Measurements from ENCODE around the gene TGOLN2.

TGOLN2 gene

DNA sequence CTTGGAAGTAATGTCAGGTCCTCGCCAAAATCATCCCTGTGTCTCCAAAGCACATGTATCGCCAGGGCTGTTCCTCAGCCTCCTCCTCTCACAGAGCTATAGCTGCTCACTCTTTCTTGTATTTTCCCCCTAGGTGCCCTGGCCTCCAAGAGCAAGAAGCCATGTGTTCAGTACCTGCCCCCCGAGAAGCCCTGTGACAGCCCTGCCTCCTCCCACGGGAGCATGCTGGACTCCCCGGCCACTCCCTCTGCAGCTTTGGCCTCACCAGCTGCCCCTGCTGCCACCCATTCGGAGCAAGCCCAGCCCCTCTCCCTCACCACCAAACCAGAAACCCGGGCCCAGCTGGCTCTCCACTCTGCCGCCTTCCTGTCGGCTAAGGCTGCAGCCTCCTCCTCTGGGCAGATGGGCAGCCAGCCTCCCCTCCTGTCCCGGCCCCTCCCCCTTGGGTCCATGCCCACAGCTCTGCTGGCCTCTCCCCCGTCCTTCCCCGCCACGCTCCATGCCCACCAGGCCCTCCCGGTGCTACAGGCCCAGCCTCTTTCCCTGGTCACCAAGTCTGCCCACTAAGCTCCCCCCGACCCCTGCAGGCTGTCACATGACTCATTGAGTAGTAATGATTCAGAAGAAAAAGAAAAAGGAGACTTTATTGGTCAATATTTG is 18.8 kb downstream of the TGOLN2 start:
- Mint-ChIP-seq H3K4me1 (peaks cover 37% of the 10 kb centered on the region), H3K27ac (peak overlapping the region; percentile 82)

DNA sequence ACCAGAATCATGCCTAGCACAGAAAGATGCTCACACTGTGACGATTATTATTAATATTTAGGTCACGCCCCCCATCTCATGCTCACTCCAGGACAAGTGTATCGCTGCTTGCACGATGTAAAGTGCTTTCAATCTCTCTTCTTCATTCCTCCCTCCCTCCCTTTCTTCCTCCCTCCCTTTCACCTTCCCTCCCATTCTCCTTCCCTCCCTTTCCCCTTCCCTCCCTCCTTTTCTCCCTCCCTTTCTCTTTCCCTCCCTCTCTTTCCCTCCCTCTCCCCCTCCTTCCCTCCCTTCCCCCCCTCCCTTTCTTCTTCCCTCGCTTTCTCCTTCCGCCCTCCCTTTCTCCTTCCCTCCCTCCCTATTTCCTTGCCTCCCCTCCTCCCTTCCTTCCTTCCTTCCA is 19.6 kb downstream of the TGOLN2 start:
- Mint-ChIP-seq H3K27ac (no peak overlapping the region), H3K4me3 (no peak overlapping the region), H3K27me3 (peaks cover 27% of the 10 kb centered on the region), H3K9me3 (no peaks in the 10 kb centered on the region), H3K4me1 (peaks cover 37% of the 10 kb centered on the region), H3K36me3 (peaks cover 14% of the 10 kb centered on the region)
- no peak for DNase-seq
- CTCF ChIA-PET: interaction anchor here (1.9 kb wide), 1 partner anchor 42 kb away, joined by 8 read pairs; no protein-coding TSS in a partner anchor

More for the DNA sequence above, 18.8 kb downstream of the TGOLN2 start:
- Mint-ChIP-seq H3K27me3 (peaks cover 19% of the 10 kb centered on the region), H3K36me3 (peaks cover 21% of the 10 kb centered on the region), H3K4me3 (peak overlapping the region; percentile 49), H3K9me3 (no peaks in the 10 kb centered on the region)
- no peak for DNase-seq
- CTCF ChIA-PET: interaction anchor here (1.0 to 2.8 kb wide), 6 partner anchors 9 to 383 kb away, joined by 3 to 47 read pairs (median 4); no protein-coding TSS in a partner anchor

DNA sequence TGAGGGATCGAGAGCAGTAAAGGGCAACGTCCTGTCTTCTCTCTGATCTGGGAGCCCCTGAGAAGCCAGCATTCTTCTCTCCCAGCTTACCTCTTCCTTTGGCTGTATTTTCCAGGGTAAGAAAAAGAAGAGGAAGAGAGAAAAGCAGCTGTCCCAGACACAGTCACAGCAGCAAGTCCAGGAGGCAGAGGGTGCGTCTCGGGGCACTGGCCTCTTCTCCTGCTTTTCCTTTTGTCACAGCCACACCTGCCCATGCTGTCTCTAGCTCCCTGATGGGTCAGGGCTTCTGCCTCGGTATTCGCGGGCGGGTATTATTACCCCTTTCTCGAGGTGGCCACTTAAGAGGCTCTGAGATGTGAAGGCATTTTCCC is 20.3 kb downstream of the TGOLN2 start:
- peaks cover 37% of the 10 kb centered on the region for H3K4me1 Mint-ChIP-seq
- H3K4me3 Mint-ChIP-seq: no peak overlapping the region
- no peak for DNase-seq
- no peaks in the 10 kb centered on the region for H3K9me3 Mint-ChIP-seq
- H3K36me3 Mint-ChIP-seq: peaks cover 14% of the 10 kb centered on the region
- H3K27me3 Mint-ChIP-seq: peaks cover 34% of the 10 kb centered on the region
- no peak overlapping the region for H3K27ac Mint-ChIP-seq
- CTCF ChIA-PET: no interaction called here

DNA sequence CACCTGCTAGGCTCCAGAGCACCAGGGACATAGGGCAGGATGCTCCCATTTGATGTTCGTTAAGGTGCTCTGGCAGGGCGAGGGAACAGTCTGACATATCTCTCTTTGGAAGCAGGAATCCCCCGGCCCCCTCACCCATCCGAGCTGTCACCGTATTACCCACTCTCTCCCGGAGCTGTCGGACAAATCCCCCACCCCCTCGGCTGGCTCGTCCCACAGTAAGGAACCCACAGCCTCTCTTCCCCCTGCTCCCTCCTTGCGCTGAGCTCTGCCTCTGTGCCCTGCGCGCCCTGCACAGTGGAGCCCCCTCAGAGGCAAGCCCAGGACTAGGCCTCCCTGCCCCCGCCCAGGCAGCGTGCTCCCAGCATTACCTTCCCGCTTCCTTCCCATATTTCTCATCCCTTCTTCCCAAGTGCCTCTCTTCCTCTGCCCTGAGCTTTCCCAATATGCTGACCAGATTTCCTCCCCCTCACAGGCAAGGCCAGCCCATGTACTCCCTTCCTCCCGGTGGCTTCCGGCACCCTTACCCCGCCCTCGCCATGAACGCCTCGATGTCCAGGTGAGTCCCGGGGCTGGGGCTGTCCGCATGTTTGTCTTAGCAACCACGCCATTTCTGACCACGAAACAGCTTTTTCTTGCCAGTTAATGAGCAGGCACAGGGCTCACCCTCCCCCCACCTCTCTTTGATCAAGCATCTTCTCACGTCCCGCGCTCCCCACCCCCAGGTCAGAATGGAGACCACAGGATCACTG is 23.8 kb downstream of the TGOLN2 start:
- peaks cover 51% of the 10 kb centered on the region for H3K27me3 Mint-ChIP-seq
- H3K36me3 Mint-ChIP-seq: peaks cover 4% of the 10 kb centered on the region
- H3K4me1 Mint-ChIP-seq: peaks cover 16% of the 10 kb centered on the region
- H3K4me3 Mint-ChIP-seq: no peak overlapping the region
- H3K9me3 Mint-ChIP-seq: no peaks in the 10 kb centered on the region
- no peak for DNase-seq
- H3K27ac Mint-ChIP-seq: no peak overlapping the region
- CTCF ChIA-PET: interaction anchor here (1.4 kb wide), 1 partner anchor 21 kb away, joined by 3 read pairs; no protein-coding TSS in a partner anchor

DNA sequence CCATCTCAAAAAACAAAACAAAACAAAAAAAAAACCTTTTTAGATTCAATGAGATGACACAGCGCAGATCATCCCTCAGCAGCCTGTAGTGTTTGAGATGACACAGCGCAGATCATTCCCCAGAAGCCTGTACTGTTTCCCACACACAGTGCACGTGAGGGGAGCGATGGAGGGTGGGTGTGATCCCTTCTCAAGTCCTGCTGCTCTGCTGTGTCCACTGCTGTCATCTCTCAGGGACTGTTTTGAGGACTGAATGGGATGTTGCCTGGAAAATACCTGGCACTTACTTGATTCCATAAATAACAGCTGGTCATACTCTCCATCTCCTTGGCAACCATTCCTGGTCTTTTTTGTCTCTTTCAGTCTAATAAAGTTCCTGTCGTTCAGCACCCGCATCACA is 25.7 kb downstream of the TGOLN2 start:
- H3K4me3 Mint-ChIP-seq: no peak overlapping the region
- CTCF ChIA-PET: interaction anchor here (1.3 kb wide), 1 partner anchor 250 kb away, joined by 4 read pairs; no protein-coding TSS in a partner anchor
- H3K27ac Mint-ChIP-seq: no peak overlapping the region
- H3K9me3 Mint-ChIP-seq: no peaks in the 10 kb centered on the region
- peaks cover 57% of the 10 kb centered on the region for H3K27me3 Mint-ChIP-seq
- no peaks in the 10 kb centered on the region for H3K36me3 Mint-ChIP-seq
- DNase-seq: no peak
- peaks cover 5% of the 10 kb centered on the region for H3K4me1 Mint-ChIP-seq

DNA sequence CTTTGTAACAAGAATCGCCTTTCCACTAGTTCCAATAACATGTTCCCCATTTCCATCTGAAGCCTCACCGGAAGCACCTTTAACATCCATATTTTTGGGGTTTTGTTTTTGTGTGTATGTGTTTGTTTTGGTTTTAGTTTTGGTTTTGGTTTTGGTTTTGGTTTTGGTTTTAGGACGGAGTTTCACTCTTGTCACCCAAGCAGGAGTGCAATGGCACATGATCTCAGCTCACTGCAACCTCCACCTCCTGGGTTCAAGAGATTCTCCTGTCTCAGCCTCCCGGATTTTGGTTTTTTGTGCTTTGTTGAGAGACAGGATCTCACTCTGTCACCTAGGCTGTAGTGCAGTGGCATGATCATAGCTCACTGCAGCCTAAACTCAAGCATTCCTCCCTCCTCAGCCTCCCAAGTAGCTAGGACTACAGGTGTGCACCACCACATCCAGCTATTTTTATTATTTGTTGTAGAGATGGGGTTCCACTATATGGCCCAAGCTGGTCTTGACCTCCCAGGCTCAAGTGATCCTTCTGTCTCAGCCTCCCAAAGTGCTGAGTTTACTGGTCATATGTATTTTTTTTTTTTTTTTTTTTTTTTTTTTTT is 36.3 kb downstream of the TGOLN2 start:
- peaks cover 4% of the 10 kb centered on the region for H3K27me3 Mint-ChIP-seq
- H3K4me1 Mint-ChIP-seq: peaks cover 22% of the 10 kb centered on the region
- peak; percentile 59 for DNase-seq
- H3K27ac Mint-ChIP-seq: peak overlapping the region; percentile 73
- no peak overlapping the region for H3K4me3 Mint-ChIP-seq
- no peaks in the 10 kb centered on the region for H3K36me3 Mint-ChIP-seq
- CTCF ChIA-PET: interaction anchor here (1.6 to 6.8 kb wide), 3 partner anchors 9 to 366 kb away, joined by 3 to 32 read pairs (median 11); no protein-coding TSS in a partner anchor
- H3K9me3 Mint-ChIP-seq: no peaks in the 10 kb centered on the region

DNA sequence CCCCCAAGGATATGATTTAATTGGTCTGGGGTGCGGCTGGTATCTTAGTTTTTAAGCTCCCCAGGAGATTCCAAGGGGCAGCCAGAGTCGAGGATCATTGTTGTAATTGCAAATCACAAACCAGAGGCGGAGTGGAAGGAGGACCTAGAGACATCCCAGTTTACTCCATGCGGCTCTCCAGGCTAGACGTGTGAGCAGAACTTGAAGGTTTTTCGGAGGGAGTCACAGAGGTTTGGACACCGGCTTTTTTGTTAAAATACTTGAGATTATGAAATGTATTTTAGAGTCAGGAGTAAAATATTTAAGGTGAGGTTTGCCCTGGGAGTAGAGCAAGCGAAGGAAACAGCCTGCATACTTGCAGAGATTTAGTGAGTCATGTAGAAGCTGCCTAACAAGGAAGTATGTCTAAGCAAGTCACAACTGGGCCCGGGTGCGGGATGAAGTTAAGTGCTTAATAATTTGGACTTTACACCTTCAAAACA is 39.5 kb downstream of the TGOLN2 start:
- Mint-ChIP-seq H3K36me3 (no peaks in the 10 kb centered on the region), H3K4me3 (no peak overlapping the region), H3K27ac (no peak overlapping the region), H3K4me1 (peaks cover 32% of the 10 kb centered on the region), H3K27me3 (peaks cover 4% of the 10 kb centered on the region), H3K9me3 (no peaks in the 10 kb centered on the region)
- no peak for DNase-seq
- CTCF ChIA-PET: interaction anchor here (0.7 to 6.8 kb wide), 6 partner anchors 10 to 423 kb away, joined by 3 to 42 read pairs (median 17); no protein-coding TSS in a partner anchor

DNA sequence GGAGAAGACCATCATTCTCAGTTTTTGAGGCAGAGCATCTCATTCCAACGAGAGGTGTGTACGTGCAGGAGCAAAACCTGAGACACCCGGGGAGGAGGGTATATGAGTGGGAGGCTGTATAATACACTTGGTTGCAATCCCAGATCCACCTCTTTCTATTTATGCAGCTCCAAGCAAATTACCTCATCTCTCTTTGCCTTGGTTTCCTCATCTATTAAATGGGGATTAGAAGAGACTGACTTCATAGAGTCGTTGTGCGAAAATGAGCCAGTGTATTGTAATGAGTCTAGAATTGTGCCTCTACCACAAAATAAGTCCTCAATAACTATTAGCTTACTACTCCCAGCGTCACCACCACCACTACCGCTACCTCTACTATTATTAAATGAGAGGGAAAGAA is 40.1 kb downstream of the TGOLN2 start:
- no peaks in the 10 kb centered on the region for H3K9me3 Mint-ChIP-seq
- CTCF ChIA-PET: interaction anchor here (0.8 to 6.8 kb wide), 6 partner anchors 10 to 362 kb away, joined by 3 to 42 read pairs (median 17); no protein-coding TSS in a partner anchor
- H3K4me1 Mint-ChIP-seq: peaks cover 32% of the 10 kb centered on the region
- no peak overlapping the region for H3K27ac Mint-ChIP-seq
- H3K27me3 Mint-ChIP-seq: peaks cover 4% of the 10 kb centered on the region
- no peak for DNase-seq
- no peaks in the 10 kb centered on the region for H3K36me3 Mint-ChIP-seq
- no peak overlapping the region for H3K4me3 Mint-ChIP-seq

DNA sequence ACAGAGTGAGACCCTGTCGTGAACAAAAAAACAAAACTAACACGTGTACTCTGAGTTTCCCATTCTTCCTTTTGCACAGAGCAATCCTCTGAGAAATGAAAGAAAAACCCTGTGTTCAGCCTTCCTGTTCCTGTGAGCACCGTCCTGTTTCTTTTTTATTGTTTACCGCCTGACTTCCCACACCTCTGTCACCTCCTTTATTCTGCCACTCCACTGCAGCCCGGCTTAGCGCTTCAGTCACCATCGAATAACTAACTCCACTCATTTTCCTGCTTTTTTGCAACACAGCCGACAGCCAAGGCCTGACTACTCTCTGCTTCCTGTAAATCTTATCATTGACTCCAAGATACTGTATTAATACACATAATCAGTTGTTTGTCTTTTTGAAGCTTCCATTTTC is 40.9 kb downstream of the TGOLN2 start:
- Mint-ChIP-seq H3K4me1 (peaks cover 32% of the 10 kb centered on the region), H3K36me3 (no peaks in the 10 kb centered on the region), H3K27ac (peak overlapping the region; percentile 69), H3K4me3 (no peak overlapping the region), H3K9me3 (no peaks in the 10 kb centered on the region), H3K27me3 (peaks cover 4% of the 10 kb centered on the region)
- CTCF ChIA-PET: interaction anchor here (1.1 to 6.8 kb wide), 6 partner anchors 11 to 361 kb away, joined by 3 to 42 read pairs (median 18); no protein-coding TSS in a partner anchor
- no peak for DNase-seq

DNA sequence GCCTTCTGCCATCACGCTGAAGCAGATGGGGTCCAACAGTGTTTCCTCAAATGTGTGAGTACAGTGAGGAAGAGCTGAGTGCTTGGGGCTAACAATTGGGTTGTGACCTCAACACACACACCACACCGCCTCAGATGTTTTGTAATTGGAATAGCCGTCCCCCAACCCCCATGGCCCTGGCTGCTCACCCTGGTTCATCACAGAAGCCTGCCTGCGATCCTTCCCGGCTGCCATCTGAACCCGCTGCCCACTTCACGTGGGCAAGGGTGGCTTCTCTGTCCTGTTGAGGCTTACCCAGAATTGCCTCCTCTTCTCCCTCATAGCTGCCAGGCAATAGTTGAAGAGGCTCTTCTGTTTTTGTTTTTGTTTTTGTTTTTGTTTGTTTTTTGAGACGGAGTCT is 44.1 kb downstream of the TGOLN2 start:
- no peak for DNase-seq
- H3K27me3 Mint-ChIP-seq: peaks cover 8% of the 10 kb centered on the region
- H3K9me3 Mint-ChIP-seq: no peaks in the 10 kb centered on the region
- no peak overlapping the region for H3K27ac Mint-ChIP-seq
- no peaks in the 10 kb centered on the region for H3K36me3 Mint-ChIP-seq
- H3K4me1 Mint-ChIP-seq: peaks cover 17% of the 10 kb centered on the region
- CTCF ChIA-PET: interaction anchor here (1.0 to 6.0 kb wide), 5 partner anchors 15 to 358 kb away, joined by 4 to 44 read pairs (median 25); no protein-coding TSS in a partner anchor
- no peak overlapping the region for H3K4me3 Mint-ChIP-seq

DNA sequence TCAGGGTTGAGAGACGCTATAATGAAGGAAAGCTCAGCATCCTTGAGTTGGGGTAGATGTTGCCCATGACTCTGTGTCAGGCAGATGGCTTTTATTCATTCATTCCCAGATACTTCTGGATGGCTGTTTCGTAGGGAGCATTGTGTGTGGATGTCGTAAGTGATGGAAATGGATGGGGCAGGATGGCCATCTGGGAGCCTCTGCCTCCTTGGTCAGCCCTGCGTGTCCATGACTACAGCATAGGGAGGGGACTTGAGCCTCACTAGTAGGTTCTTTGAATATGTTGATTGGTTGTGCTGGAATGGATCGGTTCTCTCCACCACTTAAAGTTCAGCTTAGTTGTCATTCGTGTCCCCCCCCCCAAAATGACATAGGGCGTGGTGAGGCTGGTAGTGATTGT is 44.9 kb downstream of the TGOLN2 start:
- no peaks in the 10 kb centered on the region for H3K9me3 Mint-ChIP-seq
- peaks cover 8% of the 10 kb centered on the region for H3K27me3 Mint-ChIP-seq
- CTCF ChIA-PET: interaction anchor here (1.0 to 6.0 kb wide), 5 partner anchors 15 to 357 kb away, joined by 4 to 44 read pairs (median 25); no protein-coding TSS in a partner anchor
- DNase-seq: no peak
- H3K36me3 Mint-ChIP-seq: no peaks in the 10 kb centered on the region
- no peak overlapping the region for H3K4me3 Mint-ChIP-seq
- H3K4me1 Mint-ChIP-seq: peaks cover 17% of the 10 kb centered on the region
- no peak overlapping the region for H3K27ac Mint-ChIP-seq

DNA sequence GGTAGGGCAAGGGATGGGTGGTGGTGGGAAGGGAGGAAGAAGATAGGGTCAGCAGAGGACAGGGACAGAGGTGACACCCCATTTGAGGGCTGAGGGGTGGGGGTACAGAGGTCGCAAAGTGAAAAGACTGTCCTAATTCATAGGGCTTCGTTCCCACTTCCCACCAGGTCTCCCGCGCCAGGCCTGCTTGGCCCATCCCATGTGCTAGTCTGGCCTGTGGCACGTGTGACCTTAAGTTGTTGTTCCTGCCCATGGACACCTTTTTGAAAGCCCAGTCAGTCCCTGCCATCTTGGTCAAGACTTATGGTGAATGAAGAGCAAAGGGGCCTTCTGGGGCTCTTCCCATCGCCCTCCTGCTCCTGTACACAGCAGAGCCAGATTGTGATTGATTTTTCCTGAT is 46.2 kb downstream of the TGOLN2 start:
- Mint-ChIP-seq H3K36me3 (no peaks in the 10 kb centered on the region), H3K4me3 (no peak overlapping the region), H3K27ac (no peak overlapping the region), H3K27me3 (peaks cover 13% of the 10 kb centered on the region), H3K4me1 (peaks cover 9% of the 10 kb centered on the region), H3K9me3 (no peaks in the 10 kb centered on the region)
- DNase-seq: no peak
- CTCF ChIA-PET: interaction anchor here (0.9 to 1.0 kb wide), 2 partner anchors 8 to 9 kb away, joined by 3 to 4 read pairs; no protein-coding TSS in a partner anchor

DNA sequence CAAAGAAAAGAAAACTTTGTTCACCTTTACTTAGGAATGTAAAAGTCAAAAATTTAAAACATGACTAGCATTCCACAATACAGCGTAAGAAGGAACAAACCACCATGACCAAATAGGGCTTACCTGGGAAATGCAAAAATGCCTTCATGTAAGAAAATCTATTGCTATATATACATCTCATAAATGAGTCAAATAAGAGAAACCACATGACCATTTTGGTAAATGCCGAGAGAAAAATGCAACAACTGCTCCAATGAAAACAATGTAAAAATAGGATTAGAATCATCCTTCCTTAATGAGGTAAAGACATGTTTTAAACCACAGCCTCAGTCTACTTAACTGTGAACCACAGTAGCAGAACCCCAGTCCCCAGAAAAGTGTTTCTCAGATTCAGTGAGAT is 49.4 kb downstream of the TGOLN2 start:
- no peak overlapping the region for H3K4me3 Mint-ChIP-seq
- H3K36me3 Mint-ChIP-seq: no peaks in the 10 kb centered on the region
- H3K27ac Mint-ChIP-seq: no peak overlapping the region
- no peaks in the 10 kb centered on the region for H3K4me1 Mint-ChIP-seq
- peaks cover 16% of the 10 kb centered on the region for H3K27me3 Mint-ChIP-seq
- CTCF ChIA-PET: no interaction called here
- no peaks in the 10 kb centered on the region for H3K9me3 Mint-ChIP-seq
- DNase-seq: no peak
